GM11168 (cell line): Measurements from ENCODE around the gene HDHD3.
"Not testable (repeated sequence)": the region's sequence is repeated elsewhere in the genome, so short reads cannot be mapped to it uniquely, and the experiment has no call there.

Experiments
- in situ Hi-C: fragments of 300-500 bp; cut with MboI; formaldehyde crosslinking; loops from one replicate; pipeline ENCODE4 v1.12.0; 2022; ENCODE audit warnings: low sequenced_read_pairs; ENCODE audit not compliant: unreplicated experiment

HDHD3 gene

DNA sequence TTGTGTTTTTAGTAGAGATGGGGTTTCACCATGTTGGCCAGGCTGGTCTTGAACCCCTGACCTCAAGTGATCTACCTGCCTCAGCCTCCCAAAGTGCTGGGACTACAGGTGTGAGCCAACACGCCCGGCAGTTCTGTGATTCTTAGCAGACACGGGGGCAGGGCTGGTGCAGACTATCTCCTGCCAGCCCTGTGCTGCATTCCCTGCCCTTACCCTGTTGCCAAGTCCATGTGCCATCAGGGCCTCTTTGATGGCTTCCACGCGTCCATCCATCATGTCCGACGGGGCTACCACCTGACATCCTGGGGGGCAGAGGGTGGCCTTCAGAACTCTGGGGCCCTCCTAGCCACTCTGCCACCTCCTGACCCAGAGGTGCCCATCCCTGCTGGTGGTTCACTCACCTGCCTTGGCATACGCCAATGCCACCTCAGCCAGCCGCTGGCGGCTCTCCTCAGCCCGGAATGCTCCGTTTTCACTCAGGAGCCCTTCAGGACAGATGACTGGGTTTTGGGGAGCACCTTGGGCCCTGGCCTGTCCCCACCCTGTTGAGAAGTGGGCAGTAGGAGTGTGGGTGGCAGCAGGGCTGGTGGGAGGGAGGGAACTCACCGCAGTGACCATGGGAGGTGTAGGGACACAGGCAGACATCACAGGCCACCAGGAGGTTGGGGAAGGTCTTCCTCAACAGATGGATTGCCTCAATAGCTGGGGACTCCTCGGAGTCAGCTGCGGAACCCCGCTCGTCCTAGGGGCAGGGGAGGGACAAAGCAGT is 13.6 kb upstream of the HDHD3 start:
- in situ Hi-C loops: no loop called here

DNA sequence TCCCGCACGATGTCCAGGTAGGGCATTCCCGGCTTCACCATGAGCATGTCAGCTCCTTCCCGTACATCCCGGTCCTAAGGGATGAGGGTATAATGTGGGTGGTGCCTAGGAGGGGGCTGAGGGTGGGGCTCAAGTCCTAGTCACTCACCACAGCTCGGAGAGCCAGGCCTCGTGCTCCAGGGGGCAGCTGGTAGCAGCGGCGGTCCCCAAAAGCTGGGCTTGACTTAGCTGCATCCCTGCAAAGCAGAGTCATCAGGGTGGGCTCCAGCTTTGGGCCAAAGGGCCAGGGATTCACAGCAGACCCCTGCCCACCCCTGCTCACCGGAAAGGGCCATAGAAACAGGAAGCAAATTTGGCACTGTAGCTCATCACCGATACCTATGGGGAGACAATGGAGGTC is 12.7 kb upstream of the HDHD3 start:
- in situ Hi-C loops: no loop called here

DNA sequence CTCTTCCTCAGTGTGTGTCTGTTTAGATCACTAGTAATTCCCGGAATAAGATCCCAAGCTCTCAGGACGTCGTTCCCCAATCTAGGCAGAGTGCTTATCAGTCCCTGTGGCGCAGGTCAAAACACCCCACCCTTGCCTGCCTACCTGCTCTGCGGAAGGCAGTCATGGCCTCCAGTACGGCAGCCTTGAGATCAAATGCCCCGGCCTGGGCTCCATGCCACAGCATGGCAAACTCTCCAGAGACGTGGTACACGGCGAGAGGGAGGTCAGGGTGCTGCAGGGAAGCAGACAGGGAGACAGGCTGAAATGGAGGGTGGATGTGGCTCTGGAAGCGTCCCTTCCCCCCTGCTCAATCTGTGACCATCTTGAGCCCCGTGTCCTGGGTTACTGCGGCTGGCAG is 12.0 kb upstream of the HDHD3 start:
- in situ Hi-C loops: no loop called here

DNA sequence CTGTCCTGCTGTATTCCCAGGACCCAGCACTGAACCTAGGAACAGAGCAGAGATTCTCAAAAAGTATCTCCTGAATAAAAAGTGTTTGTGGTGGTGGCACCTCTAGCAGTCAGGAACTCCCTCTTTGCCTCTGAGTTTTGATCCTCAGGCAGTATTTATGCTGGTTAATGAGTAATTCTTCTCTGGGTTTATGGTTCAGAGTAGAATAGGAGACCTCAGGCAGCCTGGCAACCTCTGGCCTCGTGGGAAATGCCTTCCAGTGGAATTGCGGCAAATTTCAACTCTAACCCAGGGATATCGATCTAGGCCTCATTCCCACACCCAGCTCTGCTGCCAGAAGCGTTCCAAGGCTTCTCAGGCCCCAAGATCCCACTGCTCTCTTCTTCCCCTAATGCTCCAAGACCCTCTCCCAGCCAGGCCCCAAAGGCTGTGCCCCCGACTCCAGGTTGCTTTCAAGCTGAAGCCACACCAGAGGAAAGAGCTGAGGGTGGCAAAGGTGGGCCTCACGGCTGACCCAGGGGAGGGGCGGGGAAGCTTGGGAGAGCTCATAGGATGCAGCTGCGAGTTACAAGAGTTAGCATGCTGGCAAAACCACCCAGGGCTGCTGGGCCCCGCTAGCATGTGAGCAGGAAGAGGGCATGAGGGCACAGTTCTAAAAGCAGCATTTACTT is 10.9 kb upstream of the HDHD3 start:
- in situ Hi-C loops: no loop called here

DNA sequence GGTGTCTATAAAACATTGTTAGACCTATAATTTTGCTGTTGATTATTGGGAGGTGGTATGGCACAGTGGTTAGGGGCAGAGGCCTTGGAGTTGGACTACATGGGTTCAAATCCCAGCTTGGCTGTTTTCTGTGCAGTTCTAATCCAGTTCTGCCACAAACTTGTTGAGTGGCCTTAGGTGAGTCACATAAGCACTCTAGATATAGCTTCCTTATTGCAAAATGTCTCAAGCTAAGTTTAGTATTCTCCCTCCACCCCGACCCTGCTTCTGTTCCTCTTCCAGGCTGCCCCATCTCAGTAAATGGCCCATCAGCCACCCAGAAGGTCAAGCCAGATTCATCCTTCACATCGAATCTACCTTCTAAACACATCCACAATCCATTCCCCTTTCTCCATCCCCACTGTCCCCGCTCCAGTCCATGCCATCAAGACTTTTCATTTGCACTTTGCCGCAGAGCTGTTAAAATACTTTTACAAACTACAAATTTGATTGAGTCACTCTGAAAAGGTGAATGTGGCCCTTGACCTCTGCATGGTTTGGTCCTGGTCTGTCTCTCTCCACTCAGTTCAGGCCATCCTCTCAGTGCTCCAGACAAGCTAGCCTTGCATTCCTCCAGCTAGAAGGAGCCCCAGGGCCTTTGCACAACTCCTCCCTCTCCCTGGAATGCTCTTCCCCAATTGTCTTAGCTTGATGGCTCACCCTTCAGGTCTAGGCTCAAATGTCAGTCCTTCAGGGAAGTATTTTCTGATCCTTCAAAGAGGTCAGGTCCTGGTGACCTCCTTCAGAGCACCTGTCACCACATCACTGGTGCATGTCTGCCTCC is 10.0 kb upstream of the HDHD3 start:
- in situ Hi-C loops: no loop called here

DNA sequence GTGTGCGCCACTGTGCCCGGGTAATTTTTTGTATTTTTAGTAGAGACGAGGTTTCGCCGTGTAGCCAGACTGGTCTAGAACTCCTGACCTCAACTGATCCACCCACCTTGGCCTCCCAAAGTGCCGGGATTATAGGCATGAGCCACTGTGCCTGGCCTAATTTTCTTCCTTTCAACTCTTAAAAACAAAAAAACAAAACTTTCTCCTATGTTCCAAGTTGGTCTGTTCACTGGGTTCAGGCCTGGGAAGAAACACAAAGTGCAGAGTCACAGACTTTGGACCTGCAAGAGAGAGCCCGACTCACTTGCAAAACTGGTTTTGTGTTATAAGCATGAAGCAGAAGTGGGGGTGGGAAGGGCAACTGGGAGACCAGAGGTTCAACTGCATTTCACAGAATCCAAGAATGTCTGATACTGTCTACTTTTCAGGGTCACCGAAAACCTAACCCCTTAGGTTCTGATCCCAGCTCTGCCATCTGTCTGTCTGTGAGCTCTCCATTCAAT is 5.2 kb upstream of the HDHD3 start:
- in situ Hi-C loops: no loop called here

DNA sequence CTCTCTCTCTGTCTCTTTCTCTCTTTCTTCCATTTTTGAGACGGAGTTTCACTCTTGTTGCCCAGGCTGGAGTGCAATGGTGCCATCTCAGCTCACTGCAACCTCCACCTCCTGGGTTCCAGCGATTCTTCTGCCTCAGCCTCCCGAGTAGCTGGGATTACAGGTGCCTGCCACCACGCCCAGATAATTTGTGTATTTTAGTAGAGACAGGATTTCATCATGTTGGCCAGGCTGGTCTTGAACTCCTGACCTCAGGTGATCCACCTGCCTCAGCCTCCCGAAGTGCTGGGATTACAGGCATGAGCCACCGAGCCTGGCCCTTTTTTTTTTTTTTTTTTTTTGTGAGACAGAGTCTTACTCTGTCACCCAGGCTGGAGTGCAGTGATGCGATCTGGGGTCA is 4.7 kb upstream of the HDHD3 start:
- in situ Hi-C loops: not testable (repeated sequence)

DNA sequence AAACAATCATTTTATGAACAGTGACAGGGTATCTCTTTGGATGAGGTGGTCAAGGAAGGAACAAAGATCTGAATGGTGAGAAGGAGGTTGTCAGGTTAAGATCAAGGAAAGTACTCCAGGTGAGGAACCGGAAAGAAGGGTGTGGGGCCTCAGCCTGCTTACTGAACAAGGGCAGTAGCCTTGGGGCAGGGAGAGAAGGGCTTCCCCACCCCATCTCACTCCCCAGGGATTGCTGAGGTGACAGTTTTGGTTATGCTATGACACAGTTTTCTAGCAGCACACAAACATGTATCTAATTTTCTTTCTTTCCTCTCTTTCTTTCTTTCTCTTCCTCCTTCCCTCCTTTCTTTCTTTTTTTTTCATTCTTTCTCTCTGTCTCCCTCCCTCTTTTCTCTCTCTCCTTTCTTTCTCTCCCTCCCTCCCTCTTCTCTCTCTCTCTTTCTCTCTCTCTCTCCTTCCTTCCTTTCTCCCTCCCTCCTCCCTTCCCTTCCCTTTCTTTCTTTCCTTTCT is 4.1 kb upstream of the HDHD3 start:
- in situ Hi-C loops: no loop called here

DNA sequence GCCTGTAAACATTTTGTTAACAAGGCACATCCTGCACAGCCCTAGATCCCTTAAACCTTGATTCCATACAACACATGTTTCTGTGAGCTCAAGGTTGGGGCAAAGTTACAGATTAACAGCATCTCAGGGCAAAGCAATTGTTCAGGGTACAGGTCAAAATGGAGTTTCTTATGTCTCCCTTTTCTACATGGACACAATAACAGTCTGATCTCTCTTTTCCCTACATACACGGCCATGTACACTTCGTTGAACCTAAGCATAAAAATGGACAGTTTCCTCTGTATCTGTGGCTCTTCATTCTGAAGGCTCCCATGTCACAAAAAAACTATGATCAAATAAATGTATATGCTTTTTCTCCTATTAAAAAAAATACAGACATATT is 3.0 kb upstream of the HDHD3 start:
- in situ Hi-C loops: not testable (repeated sequence)

DNA sequence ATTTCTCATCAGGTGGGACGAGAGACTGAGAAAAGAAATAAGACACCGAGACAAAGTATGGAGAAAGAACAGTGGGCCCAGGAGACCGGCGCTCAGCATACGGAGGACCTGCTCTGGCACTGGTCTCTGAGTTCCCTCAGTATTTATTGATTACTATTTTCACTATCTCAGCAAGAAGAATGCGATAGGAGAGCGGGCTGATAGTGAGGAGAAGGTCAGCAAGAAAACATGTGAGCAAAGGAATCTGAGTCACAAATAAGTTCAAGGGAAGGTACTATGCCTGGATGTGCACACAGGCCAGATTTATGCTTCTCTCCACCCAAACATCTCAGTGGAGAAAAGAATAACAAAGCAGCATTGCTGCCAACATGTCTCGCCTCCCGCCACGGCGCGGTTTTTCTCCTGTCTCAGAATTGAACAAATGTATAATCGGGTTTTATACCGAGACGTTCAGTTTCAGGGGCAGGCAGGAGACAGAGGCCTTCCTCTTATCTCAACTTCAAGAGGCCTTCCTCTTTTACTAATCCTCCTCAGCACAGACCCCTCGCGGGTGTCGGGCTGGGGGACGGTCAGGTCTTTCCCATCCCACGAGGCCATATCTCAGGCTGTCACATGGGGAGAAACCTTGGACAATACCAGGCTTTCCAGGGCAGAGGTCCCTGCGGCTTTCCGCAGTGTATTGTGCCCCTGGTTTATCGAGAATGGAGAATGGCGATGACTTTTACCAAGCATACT is 2.5 kb upstream of the HDHD3 start:
- in situ Hi-C loops: not testable (repeated sequence)

DNA sequence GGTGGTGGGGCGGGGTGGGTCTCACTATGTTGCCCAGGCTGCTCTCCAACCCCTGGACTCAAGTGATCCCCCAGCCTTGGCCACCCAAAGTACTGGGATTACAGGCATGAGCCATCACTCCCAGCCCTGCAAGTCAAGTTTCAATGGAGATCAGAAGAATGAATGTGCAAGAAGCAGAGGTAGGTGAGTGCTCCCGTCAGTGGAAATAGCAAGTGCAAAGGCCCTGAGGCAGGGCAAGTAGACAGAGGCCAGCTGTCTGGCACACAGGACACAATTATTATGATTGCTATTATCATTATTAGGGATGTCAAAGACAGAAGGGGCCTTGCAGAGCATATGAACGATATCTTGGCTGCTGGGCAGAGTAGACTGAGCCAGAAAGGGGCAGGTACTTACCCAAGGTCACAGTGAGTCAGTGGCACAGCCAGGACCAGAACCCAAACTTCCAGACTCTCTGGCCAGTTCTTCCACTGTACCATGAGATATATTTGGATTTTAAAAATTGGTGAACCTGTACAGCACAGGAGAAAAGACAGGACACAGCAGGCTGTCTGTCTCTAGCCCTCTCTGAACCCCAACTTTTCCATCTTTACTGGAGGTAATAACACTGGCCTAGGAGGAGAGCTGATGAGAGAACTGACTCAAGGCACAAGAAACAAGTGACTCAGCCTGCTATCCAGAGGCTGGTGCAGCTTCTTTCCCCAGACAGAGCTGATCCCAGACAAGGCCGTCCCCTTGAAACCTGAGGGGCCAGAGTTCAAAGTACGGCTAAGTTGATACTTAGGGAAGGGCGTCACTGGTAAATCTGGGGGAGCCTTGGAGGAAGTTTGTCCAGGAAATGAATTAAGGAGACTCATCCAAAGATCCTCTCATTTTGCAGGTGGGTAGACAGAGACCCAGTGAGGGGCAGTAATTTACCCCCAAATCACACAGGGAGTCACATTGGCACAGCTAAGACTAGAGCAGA is 1.4 kb downstream of the HDHD3 start:
- in situ Hi-C loops: no loop called here

DNA sequence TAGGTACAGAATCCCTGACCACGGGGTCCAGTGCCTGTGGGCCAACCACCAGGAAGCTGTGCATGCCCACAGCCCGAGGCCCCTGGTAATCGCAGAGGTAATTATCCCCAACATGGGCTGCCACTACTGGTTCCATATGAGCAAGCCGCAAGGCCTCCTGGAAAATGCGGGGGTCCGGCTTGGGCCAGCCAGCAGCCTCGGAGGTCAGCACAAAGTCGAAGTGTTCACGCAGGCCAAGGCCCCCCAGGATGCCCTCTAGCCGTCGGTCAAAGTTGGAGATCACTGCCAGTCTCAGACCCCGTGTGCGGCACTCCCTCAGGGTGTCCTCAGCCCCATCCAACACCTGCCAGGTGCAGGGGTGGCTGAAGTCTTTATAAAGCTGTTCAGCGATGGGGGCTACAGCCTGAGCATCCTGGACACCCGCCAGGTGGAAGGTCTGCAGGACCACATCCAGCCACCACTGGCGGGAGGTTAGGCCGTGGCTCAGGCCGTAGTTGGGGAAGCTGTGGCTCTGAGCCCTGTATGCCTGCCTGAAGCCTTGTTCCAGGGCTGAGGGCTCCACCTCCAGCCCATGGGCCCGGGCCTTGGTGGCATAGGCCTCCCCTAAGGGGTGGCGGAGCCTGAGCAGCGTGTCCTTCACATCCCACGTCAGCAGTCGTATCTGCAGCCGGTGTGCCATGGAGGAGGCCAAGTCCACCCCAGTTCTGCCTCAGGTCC is 3.0 kb downstream of the HDHD3 start:
- in situ Hi-C loops: no loop called here

DNA sequence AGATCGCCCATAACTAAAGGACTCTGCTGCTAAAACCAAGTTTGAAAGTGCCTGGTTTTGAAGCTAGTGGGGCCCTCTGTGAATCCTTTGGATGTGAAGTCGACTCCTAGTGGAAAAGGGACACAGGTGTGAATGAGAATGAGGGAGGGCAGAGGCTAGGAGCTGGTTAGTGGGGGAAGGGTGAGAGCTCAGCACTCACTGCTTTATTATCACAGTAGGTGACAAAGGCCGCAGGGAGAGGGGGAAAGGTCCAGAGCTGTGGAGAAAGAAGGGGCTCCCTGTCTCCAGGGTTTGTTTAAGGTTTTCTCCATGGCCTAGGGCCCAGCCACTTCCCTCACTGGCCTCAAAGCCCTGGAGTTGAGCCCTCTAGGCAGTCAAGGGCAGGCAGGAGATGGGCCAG is 3.5 kb downstream of the HDHD3 start:
- in situ Hi-C loops: no loop called here

DNA sequence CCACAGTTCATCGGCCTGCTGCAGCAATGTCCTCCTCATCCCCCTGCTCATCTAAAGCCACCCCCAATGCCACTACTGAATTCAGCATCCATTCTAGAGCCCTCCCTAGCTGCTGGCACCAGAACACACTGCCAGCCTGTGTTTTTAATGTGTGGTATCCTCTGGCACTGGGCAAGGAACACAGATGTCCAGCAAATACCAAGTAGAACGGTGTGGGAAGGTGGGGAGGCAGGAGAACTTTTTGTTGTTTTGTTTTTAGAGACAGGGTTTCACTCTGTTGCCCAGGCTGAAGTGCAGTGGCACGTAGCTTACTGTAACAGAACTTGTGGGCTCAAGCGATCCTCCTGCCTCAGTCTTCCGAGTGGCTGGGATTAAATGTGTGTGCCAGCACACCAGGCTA is 4.7 kb downstream of the HDHD3 start:
- in situ Hi-C loops: no loop called here

DNA sequence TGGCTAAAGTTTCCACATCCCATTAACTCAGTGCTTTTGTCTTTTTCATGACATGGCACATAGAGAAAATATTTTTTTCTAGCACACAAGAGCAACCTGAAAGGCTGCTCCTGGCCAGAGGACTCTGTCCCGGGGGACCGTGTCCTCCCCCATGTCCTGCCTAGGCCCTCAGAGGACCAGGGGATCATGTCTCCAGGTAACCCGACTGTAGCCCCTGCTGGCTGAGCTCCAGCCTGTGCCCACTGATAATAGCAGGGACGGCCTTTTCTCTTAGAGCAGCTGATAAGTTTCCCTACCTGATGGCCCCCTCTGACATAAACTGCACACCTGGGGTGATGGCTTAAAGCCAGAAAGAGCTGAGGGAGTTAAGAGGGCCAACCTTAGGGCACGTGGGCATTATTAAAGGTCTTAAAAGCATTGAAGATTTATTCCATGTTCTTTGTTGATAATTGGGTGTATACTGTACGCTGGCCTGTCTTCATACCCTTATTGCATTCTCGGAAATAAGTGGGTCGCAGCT is 5.9 kb downstream of the HDHD3 start:
- in situ Hi-C loops: no loop called here

DNA sequence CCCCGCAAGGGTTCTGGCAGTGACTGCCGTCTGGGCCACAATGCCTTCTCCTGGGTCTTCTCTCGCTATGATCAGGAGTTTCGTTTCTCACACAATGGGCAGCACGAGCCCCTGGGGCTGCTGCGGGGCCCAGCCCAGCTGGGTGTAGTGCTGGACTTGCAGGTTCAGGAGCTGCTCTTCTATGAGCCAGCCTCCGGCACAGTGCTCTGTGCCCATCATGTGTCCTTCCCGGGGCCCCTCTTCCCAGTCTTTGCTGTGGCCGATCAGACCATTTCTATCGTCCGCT is 7.0 kb downstream of the HDHD3 start:
- in situ Hi-C loops: no loop called here

DNA sequence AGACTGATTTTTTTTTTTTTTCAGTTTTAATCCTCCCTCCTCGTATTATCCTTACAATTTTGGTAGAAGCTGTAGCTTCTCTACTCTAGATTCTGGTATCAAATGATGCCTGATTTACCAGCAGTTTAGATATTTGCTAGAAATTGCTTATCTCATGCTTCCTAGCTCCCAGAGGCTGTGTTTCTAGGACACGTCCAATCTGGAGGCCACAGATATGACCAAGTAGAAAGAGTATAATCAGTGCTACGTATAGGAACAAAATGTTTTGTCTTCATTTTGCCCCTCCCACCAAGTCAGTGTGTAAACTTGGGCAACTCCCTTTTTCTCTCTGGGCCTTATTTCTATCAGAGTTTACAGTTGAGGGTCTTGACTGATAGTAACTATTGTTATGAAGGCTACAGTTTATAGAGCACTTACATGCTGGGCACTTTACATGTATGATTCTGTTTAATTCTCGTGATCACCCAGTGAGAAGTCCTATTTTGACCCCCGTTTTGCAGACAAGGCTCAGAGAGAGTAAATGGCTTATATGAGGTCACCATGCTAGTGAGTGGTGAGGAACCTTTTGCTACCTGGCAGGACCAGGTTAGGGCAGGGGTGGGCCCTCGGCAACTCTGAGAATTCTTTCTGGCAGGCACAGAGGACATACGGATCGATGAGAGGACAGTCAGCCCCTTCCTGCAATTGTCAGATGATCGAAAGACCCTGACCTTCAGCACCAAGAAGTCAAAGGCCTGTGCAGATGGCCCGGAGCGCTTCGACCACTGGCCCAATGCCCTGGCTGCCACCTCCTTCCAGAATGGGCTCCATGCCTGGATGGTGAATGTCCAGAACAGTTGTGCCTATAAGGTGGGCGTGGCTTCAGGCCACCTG is 7.6 kb downstream of the HDHD3 start:
- in situ Hi-C loops: no loop called here
